ENCODE results near the gene LYPLAL1. TPM values are rescaled to one million over a fixed set of nuclear protein-coding genes. Genes with fewer than 3 reads are reported as not detected.

The LYPLAL1 gene
- total RNA-seq, 1 experiment from 2014 or later = 20.7 TPM

- no peak overlapping the region for H3K4me3 Mint-ChIP-seq
- no peaks in the 10 kb centered on the region for H3K27me3 Mint-ChIP-seq (ENCODE audit: low read depth)
- CTCF ChIA-PET = no interaction called here
- no peaks in the 10 kb centered on the region for H3K9me3 Mint-ChIP-seq
- TF ChIP-seq ZSCAN18 (CRISPR knock-in tag; IDR thresholded peaks at IDR 0.05) = no peak
- no peak for TF ChIP-seq ZNF423 (CRISPR knock-in tag; IDR thresholded peaks at IDR 0.05)
- no peak for TF ChIP-seq MYBL2 (CRISPR knock-in tag; IDR thresholded peaks at IDR 0.05)
- no peak for TF ChIP-seq GRHL2 (CRISPR knock-in tag; IDR thresholded peaks at IDR 0.05; ENCODE audit: insufficient replicate concordance, severe bottlenecking)
- TF ChIP-seq TEAD4 (CRISPR knock-in tag; IDR thresholded peaks at IDR 0.05) = no peak
- TF ChIP-seq EMX1 (CRISPR knock-in tag; IDR thresholded peaks at IDR 0.05) = no peak
- TF ChIP-seq NFATC4 (CRISPR knock-in tag; IDR thresholded peaks at IDR 0.05) = no peak
- no peak for TF ChIP-seq PRRX2 (CRISPR knock-in tag; IDR thresholded peaks at IDR 0.05)
- DNase-seq (ENCODE audit: low spot score) (no peak), ATAC-seq (no peak)
- POLR2A ChIA-PET = no interaction called here
- H3K36me3 Mint-ChIP-seq = no peaks in the 10 kb centered on the region
- no peak overlapping the region for H3K27ac Mint-ChIP-seq
- H3K4me1 Mint-ChIP-seq = no peaks in the 10 kb centered on the region
Measured at GRCh38 chr1:219155135-219155534, 18.5 kb upstream of the LYPLAL1 start.

GRCh38 chr1:219159946-219160645 is 13.6 kb upstream of the LYPLAL1 start:
- DNase-seq (ENCODE audit: low spot score) (no peak), ATAC-seq (no peak)
- H3K27ac Mint-ChIP-seq = no peak overlapping the region
- ChIA-PET POLR2A (interaction anchor here (0.9 kb wide), 1 partner anchor 13 kb away, joined by 3 read pairs; no protein-coding TSS in a partner anchor), CTCF (no interaction called here)
- H3K27me3 Mint-ChIP-seq (ENCODE audit: low read depth) = no peaks in the 10 kb centered on the region
- H3K4me1 Mint-ChIP-seq = no peaks in the 10 kb centered on the region; the same call in 1 of the 2 replicates
- H3K9me3 Mint-ChIP-seq = no peaks in the 10 kb centered on the region
- H3K4me3 Mint-ChIP-seq = no peak overlapping the region
- TF ChIP-seq CDX4 (CRISPR knock-in tag; IDR thresholded peaks at IDR 0.05; ENCODE audit: borderline replicate concordance) (no peak), NR3C1 (CRISPR knock-in tag; conservative IDR thresholded peaks at IDR 0.05; ENCODE audit: low read depth) (no peak), ZNF396 (CRISPR knock-in tag; IDR thresholded peaks at IDR 0.05; ENCODE audit: borderline replicate concordance) (no peak), ZNF219 (CRISPR knock-in tag; IDR thresholded peaks at IDR 0.05; ENCODE audit: borderline replicate concordance) (no peak)
- H3K36me3 Mint-ChIP-seq = no peaks in the 10 kb centered on the region

DNA sequence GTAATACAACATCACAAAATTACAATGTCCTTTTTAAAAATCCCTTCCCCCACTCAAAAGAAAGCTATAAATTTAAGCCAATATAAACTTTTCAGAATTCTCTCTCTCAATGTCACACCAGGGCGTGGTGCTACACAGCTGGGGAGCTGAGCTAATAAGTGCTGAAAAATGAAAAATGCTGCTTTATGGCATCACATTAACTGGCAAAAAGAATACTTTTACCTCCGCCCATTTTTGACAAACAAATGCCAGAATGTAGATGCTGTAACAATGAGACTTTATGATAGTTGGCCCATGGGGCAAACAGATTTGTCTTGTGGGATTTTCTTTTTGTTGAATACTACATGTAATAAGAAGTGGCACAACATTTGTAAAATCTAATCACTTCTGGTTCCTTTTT is 12.7 kb upstream of the LYPLAL1 start:
- CTCF ChIA-PET = no interaction called here
- POLR2A ChIA-PET = interaction anchor here (0.9 kb wide), 1 partner anchor 12 kb away, joined by 3 read pairs; no protein-coding TSS in a partner anchor
- ATAC-seq (no peak), DNase-seq (ENCODE audit: low spot score) (no peak)
- no peak for TF ChIP-seq MXD4 (CRISPR knock-in tag; IDR thresholded peaks at IDR 0.05; ENCODE audit: borderline replicate concordance)
- no peak for TF ChIP-seq FOXJ3 (CRISPR knock-in tag; IDR thresholded peaks at IDR 0.05; ENCODE audit: borderline replicate concordance)
- TF ChIP-seq NR1H2 (CRISPR knock-in tag; IDR thresholded peaks at IDR 0.05) = no peak
- no peak for TF ChIP-seq TEAD4 (CRISPR knock-in tag; IDR thresholded peaks at IDR 0.05)
- no peak for TF ChIP-seq SMAD4 (CRISPR knock-in tag; IDR thresholded peaks at IDR 0.05)
- TF ChIP-seq, protein P1, sequence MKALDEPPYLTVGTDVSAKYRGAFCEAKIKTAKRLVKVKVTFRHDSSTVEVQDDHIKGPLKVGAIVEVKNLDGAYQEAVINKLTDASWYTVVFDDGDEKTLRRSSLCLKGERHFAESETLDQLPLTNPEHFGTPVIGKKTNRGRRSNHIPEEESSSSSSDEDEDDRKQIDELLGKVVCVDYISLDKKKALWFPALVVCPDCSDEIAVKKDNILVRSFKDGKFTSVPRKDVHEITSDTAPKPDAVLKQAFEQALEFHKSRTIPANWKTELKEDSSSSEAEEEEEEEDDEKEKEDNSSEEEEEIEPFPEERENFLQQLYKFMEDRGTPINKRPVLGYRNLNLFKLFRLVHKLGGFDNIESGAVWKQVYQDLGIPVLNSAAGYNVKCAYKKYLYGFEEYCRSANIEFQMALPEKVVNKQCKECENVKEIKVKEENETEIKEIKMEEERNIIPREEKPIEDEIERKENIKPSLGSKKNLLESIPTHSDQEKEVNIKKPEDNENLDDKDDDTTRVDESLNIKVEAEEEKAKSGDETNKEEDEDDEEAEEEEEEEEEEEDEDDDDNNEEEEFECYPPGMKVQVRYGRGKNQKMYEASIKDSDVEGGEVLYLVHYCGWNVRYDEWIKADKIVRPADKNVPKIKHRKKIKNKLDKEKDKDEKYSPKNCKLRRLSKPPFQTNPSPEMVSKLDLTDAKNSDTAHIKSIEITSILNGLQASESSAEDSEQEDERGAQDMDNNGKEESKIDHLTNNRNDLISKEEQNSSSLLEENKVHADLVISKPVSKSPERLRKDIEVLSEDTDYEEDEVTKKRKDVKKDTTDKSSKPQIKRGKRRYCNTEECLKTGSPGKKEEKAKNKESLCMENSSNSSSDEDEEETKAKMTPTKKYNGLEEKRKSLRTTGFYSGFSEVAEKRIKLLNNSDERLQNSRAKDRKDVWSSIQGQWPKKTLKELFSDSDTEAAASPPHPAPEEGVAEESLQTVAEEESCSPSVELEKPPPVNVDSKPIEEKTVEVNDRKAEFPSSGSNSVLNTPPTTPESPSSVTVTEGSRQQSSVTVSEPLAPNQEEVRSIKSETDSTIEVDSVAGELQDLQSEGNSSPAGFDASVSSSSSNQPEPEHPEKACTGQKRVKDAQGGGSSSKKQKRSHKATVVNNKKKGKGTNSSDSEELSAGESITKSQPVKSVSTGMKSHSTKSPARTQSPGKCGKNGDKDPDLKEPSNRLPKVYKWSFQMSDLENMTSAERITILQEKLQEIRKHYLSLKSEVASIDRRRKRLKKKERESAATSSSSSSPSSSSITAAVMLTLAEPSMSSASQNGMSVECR (CRISPR knock-in tag; IDR thresholded peaks at IDR 0.05; ENCODE audit: borderline replicate concordance) = no peak
- TF ChIP-seq MYBL2 (CRISPR knock-in tag; IDR thresholded peaks at IDR 0.05) = no peak
- TF ChIP-seq TP53 (CRISPR knock-in tag; IDR thresholded peaks at IDR 0.05) = no peak
- no peak for TF ChIP-seq FOXP4 (CRISPR knock-in tag; IDR thresholded peaks at IDR 0.05)
- no peak overlapping the region for H3K27ac Mint-ChIP-seq
- no peaks in the 10 kb centered on the region for H3K9me3 Mint-ChIP-seq
- no peaks in the 10 kb centered on the region for H3K36me3 Mint-ChIP-seq
- no peaks in the 10 kb centered on the region; the same call in 1 of the 2 replicates for H3K4me1 Mint-ChIP-seq
- H3K4me3 Mint-ChIP-seq = no peak overlapping the region
- H3K27me3 Mint-ChIP-seq (ENCODE audit: low read depth) = no peaks in the 10 kb centered on the region

Data from WTC11 (cell line).